Measurements from ENCODE around the gene TSPYL1. TPM values are rescaled to one million over a fixed set of nuclear protein-coding genes. Genes with fewer than 3 reads are reported as not detected.

The TSPYL1 gene
- total and polyA plus RNA-seq, 2 experiments from 2014 or later: 24.9 to 66.1 TPM

DNA sequence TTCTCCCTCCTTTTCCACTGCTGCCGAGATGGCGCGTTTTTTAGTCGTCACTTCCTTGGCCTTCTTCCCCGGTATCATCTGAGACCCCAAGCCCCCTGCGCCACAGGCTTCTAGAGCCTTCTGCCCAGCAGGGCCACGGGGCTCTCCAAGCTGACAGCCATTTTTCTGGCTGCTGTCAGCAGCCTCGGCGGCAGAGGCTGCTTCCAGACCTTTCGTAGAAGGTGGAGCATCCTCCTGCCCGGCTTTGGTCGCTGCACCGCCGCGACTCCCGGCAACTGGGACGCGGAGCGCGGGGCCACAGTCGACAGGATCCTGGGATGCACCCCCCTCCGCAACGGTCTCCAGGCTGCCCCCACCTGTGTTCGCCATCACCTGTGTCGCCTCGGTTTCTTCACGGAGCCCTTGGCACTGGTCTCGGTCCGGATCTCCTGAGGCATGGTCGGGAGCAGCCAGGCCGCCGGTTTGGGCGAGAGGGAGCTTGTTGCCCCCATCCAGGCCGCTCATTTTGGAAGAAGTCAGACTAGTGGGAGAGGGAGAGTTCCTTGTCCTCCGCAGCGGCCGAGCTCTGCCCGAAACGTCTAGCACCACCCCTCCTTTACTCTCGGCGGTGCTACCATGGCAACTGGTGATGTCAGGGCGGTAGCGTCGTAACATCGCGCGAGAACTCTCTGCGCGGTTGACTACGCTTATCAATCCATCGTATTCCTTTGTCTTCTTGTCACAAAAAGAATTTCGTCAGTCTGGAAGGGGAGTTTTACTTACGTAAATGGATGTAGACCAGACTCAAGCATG lies 26.0 kb downstream of the TSPYL1 start, which contains the start of gene TSPYL4:
Gene TSPYL4 (minus strand): TSS at position 571 of the 792 bp plus-strand sequence. CDS start 67 bp downstream, at position 504.
- Histone ChIP-seq H3K36me3 (ENCODE audit: insufficient read depth) (no peaks in the 10 kb centered on the region), H3K27me3 (ENCODE audit: insufficient read depth) (no peaks in the 10 kb centered on the region), H3K27ac (ENCODE audit: low read depth) (peak within 1 kb of the TSS; percentile 77), H3K79me2 (replicated peaks; ENCODE audit: insufficient read depth) (peaks cover 35% of the 10 kb centered on the region), H3K4me2 (peak within 1 kb of the TSS; percentile 79), H3K9me2 (ENCODE audit: insufficient read depth) (no peaks in the 10 kb centered on the region), H4K20me1 (replicated peaks; ENCODE audit: insufficient read depth) (no peaks in the 10 kb centered on the region), H3F3A (replicated peaks; ENCODE audit: low read depth) (no peaks in the 10 kb centered on the region), H3K4me3 (peak within 1 kb of the TSS; percentile 75), H3K4me1 (ENCODE audit: insufficient read depth) (peaks cover 41% of the 10 kb centered on the region), H2AFZ (peak within 1 kb of the TSS; percentile 24)
- peaks cover 29% of the 10 kb centered on the region for H3K4me1 Mint-ChIP-seq
- ATAC-seq (peak; percentile 95), DNase-seq (ENCODE audit: low spot score) (peak; percentile 99)
- no peaks in the 10 kb centered on the region for H3K27me3 Mint-ChIP-seq (ENCODE audit: insufficient read depth, low read depth, poor library complexity)
- TF ChIP-seq POLR2AphosphoS5 (IDR thresholded peaks at IDR 0.05; ENCODE audit: low read depth) (peak; percentile 79), CREB1 (CRISPR knock-in tag; IDR thresholded peaks at IDR 0.05; ENCODE audit: low read depth) (peak; percentile 91), NANOG (IDR thresholded peaks at IDR 0.05; ENCODE audit: borderline replicate concordance) (no peak)
- H3K27ac Mint-ChIP-seq: no peak within 1 kb of the TSS
- peaks cover 7% of the 10 kb centered on the region for H3K36me3 Mint-ChIP-seq (ENCODE audit: low read depth)
- no peaks in the 10 kb centered on the region for H3K9me3 Mint-ChIP-seq
- no peak within 1 kb of the TSS for H3K4me3 Mint-ChIP-seq

GRCh38 chr6:116253188-116253504 lies 26.6 kb downstream of the TSPYL1 start:
- Histone ChIP-seq H3K27ac (ENCODE audit: low read depth) (no peak overlapping the region), H3K4me2 (peak overlapping the region; percentile 79), H3K9me2 (ENCODE audit: insufficient read depth) (no peaks in the 10 kb centered on the region), H3K36me3 (ENCODE audit: insufficient read depth) (no peaks in the 10 kb centered on the region), H3K4me3 (peak overlapping the region; percentile 75), H2AFZ (peak overlapping the region; percentile 24), H4K20me1 (replicated peaks; ENCODE audit: insufficient read depth) (no peaks in the 10 kb centered on the region), H3K27me3 (ENCODE audit: insufficient read depth) (no peaks in the 10 kb centered on the region), H3K4me1 (ENCODE audit: insufficient read depth) (peaks cover 41% of the 10 kb centered on the region), H3K79me2 (replicated peaks; ENCODE audit: insufficient read depth) (peaks cover 35% of the 10 kb centered on the region), H3F3A (replicated peaks; ENCODE audit: low read depth) (no peaks in the 10 kb centered on the region)
- H3K9me3 Mint-ChIP-seq: no peaks in the 10 kb centered on the region
- ATAC-seq: no peak
- no peak overlapping the region for H3K27ac Mint-ChIP-seq
- no peak for DNase-seq (ENCODE audit: low spot score)
- no peak overlapping the region for H3K4me3 Mint-ChIP-seq
- peaks cover 7% of the 10 kb centered on the region for H3K36me3 Mint-ChIP-seq (ENCODE audit: low read depth)
- no peaks in the 10 kb centered on the region for H3K27me3 Mint-ChIP-seq (ENCODE audit: insufficient read depth, low read depth, poor library complexity)
- peaks cover 32% of the 10 kb centered on the region for H3K4me1 Mint-ChIP-seq
- TF ChIP-seq STAT1 (IDR thresholded peaks at IDR 0.05; ENCODE audit: unreplicated experiment): no peak
- no peak for TF ChIP-seq CREB1 (CRISPR knock-in tag; IDR thresholded peaks at IDR 0.05; ENCODE audit: low read depth)
- TF ChIP-seq EZH2phosphoT487 (IDR thresholded peaks at IDR 0.05; ENCODE audit: unreplicated experiment): no peak
- no peak for TF ChIP-seq ZNF331 (CRISPR knock-in tag; IDR thresholded peaks at IDR 0.05; ENCODE audit: low read depth)
- no peak for TF ChIP-seq EZH2 (IDR thresholded peaks at IDR 0.05; ENCODE audit: low read depth, unreplicated experiment)
- TF ChIP-seq, protein P1, sequence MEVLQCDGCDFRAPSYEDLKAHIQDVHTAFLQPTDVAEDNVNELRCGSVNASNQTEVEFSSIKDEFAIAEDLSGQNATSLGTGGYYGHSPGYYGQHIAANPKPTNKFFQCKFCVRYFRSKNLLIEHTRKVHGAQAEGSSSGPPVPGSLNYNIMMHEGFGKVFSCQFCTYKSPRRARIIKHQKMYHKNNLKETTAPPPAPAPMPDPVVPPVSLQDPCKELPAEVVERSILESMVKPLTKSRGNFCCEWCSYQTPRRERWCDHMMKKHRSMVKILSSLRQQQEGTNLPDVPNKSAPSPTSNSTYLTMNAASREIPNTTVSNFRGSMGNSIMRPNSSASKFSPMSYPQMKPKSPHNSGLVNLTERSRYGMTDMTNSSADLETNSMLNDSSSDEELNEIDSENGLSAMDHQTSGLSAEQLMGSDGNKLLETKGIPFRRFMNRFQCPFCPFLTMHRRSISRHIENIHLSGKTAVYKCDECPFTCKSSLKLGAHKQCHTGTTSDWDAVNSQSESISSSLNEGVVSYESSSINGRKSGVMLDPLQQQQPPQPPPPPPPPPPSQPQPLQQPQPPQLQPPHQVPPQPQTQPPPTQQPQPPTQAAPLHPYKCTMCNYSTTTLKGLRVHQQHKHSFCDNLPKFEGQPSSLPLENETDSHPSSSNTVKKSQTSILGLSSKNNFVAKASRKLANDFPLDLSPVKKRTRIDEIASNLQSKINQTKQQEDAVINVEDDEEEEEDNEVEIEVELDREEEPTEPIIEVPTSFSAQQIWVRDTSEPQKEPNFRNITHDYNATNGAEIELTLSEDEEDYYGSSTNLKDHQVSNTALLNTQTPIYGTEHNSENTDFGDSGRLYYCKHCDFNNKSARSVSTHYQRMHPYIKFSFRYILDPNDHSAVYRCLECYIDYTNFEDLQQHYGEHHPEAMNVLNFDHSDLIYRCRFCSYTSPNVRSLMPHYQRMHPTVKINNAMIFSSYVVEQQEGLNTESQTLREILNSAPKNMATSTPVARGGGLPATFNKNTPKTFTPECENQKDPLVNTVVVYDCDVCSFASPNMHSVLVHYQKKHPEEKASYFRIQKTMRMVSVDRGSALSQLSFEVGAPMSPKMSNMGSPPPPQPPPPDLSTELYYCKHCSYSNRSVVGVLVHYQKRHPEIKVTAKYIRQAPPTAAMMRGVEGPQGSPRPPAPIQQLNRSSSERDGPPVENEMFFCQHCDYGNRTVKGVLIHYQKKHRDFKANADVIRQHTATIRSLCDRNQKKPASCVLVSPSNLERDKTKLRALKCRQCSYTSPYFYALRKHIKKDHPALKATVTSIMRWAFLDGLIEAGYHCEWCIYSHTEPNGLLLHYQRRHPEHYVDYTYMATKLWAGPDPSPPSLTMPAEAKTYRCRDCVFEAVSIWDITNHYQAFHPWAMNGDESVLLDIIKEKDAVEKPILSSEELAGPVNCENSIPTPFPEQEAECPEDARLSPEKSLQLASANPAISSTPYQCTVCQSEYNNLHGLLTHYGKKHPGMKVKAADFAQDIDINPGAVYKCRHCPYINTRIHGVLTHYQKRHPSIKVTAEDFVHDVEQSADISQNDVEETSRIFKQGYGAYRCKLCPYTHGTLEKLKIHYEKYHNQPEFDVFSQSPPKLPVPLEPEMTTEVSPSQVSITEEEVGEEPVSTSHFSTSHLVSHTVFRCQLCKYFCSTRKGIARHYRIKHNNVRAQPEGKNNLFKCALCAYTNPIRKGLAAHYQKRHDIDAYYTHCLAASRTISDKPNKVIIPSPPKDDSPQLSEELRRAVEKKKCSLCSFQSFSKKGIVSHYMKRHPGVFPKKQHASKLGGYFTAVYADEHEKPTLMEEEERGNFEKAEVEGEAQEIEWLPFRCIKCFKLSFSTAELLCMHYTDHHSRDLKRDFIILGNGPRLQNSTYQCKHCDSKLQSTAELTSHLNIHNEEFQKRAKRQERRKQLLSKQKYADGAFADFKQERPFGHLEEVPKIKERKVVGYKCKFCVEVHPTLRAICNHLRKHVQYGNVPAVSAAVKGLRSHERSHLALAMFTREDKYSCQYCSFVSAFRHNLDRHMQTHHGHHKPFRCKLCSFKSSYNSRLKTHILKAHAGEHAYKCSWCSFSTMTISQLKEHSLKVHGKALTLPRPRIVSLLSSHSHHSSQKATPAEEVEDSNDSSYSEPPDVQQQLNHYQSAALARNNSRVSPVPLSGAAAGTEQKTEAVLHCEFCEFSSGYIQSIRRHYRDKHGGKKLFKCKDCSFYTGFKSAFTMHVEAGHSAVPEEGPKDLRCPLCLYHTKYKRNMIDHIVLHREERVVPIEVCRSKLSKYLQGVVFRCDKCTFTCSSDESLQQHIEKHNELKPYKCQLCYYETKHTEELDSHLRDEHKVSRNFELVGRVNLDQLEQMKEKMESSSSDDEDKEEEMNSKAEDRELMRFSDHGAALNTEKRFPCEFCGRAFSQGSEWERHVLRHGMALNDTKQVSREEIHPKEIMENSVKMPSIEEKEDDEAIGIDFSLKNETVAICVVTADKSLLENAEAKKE (CRISPR knock-in tag; IDR thresholded peaks at IDR 0.05): no peak
- no peak for TF ChIP-seq ZNF114 (CRISPR knock-in tag; IDR thresholded peaks at IDR 0.05)
- TF ChIP-seq, protein P2, sequence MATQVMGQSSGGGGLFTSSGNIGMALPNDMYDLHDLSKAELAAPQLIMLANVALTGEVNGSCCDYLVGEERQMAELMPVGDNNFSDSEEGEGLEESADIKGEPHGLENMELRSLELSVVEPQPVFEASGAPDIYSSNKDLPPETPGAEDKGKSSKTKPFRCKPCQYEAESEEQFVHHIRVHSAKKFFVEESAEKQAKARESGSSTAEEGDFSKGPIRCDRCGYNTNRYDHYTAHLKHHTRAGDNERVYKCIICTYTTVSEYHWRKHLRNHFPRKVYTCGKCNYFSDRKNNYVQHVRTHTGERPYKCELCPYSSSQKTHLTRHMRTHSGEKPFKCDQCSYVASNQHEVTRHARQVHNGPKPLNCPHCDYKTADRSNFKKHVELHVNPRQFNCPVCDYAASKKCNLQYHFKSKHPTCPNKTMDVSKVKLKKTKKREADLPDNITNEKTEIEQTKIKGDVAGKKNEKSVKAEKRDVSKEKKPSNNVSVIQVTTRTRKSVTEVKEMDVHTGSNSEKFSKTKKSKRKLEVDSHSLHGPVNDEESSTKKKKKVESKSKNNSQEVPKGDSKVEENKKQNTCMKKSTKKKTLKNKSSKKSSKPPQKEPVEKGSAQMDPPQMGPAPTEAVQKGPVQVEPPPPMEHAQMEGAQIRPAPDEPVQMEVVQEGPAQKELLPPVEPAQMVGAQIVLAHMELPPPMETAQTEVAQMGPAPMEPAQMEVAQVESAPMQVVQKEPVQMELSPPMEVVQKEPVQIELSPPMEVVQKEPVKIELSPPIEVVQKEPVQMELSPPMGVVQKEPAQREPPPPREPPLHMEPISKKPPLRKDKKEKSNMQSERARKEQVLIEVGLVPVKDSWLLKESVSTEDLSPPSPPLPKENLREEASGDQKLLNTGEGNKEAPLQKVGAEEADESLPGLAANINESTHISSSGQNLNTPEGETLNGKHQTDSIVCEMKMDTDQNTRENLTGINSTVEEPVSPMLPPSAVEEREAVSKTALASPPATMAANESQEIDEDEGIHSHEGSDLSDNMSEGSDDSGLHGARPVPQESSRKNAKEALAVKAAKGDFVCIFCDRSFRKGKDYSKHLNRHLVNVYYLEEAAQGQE (IDR thresholded peaks at IDR 0.05; ENCODE audit: unreplicated experiment): no peak

Data from GM23338 (cell line).